ENCODE results near the gene RMC1. TPM values are rescaled to one million over a fixed set of nuclear protein-coding genes. Genes with fewer than 3 reads are reported as not detected.

Gene RMC1
- polyA plus RNA-seq (2013, experiment 1 of 2): 15.7 TPM
- 16.1 TPM for polyA plus RNA-seq (2013, experiment 2 of 2)

DNA sequence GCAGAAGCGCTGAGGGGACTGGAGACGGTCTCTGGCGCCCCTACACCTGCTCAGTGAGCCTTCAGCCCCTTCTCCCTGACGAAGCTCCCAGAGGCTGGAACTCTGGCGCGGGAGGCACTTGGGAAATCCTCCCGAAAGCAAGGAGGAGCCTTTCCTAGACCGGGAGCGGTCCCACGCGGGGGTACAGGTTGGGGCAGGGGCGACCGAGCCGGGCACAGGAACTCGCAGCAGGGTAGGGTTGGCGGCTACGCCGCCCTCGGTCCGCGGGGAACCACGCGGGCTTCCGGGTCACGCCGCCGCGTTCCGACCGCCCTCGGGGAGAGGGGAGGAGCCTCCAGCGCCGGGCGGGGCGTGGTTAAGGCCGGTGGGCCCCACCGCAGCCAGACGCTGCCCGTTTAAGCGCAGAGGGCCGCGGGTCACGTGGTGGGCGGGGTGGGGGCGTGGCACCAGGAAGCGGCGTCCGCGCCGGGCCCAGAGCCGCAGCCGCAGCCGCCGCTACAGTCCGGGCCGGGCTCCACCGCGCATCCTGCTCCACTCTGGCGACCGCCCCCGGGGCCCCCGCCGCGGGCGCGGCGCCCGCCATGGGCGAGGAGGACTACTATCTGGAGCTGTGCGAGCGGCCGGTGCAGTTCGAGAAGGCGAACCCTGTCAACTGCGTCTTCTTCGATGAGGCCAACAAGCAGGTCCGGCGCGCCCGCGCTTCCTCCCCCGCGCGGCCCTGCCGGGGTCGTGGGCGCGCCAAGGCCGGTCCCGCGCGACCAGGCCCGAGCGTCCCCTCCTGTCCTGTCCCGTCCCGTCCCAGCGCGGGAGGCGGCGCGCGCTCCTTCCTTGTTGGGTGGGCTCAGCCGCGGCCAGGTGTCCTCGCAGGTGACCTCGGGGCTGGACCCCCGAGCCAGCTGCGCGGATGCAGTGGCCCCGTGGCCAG is at the start of gene RMC1:
Gene RMC1 (plus strand): TSS at position 474 of the 925 bp plus-strand sequence. CDS start 108 bp downstream, at position 582.
- H2BK5ac ChIP-seq (ENCODE audit: low read length): peak within 1 kb of the TSS; percentile 63
- no peak within 1 kb of the TSS for H2BK15ac ChIP-seq (replicated peaks; ENCODE audit: low read depth)
- no CpG with 5 or more reads among the region's 110 CpGs for WGBS (ENCODE audit: extremely low coverage, insufficient coverage, low lambda C conversion rate)
- H3K23ac ChIP-seq (ENCODE audit: low read length): peak within 1 kb of the TSS; percentile 80
- no peak within 1 kb of the TSS for H4K8ac ChIP-seq (ENCODE audit: low read depth, low read length)
- no peaks in the 10 kb centered on the region for H3K4me1 ChIP-seq (ENCODE audit: control insufficient read depth, low read depth, low read length)
- H3K4me2 ChIP-seq (ENCODE audit: low read length): peak within 1 kb of the TSS; percentile 93
- peak within 1 kb of the TSS; percentile 73 for H3K27ac ChIP-seq (ENCODE audit: low read depth, low read length)
- peak within 1 kb of the TSS; percentile 84 for H3K9ac ChIP-seq (ENCODE audit: low read length)
- H2AK5ac ChIP-seq (ENCODE audit: low read length): no peak within 1 kb of the TSS
- peak within 1 kb of the TSS; percentile 97 for H3K56ac ChIP-seq (ENCODE audit: low read length)
- no peaks in the 10 kb centered on the region for H3K36me3 ChIP-seq (ENCODE audit: control insufficient read depth, insufficient read depth, low read length)
- no peak within 1 kb of the TSS for H3K4ac ChIP-seq (ENCODE audit: low read depth, low read length)
- H3K27me3 ChIP-seq (ENCODE audit: insufficient read depth, low read length, poor library complexity): peaks cover 3% of the 10 kb centered on the region
- peaks cover 1% of the 10 kb centered on the region for H3K79me1 ChIP-seq (ENCODE audit: low read length)
- H4K5ac ChIP-seq (ENCODE audit: low read length): no peak within 1 kb of the TSS
- peak within 1 kb of the TSS; percentile 84 for H3K4me3 ChIP-seq (ENCODE audit: low read length)
- no peaks in the 10 kb centered on the region for H3K79me2 ChIP-seq (ENCODE audit: control insufficient read depth, insufficient read depth, low read length)
- peak within 1 kb of the TSS; percentile 11 for H2BK120ac ChIP-seq (ENCODE audit: low read depth, low read length)
- DNase-seq: peak; percentile 95
- H3K18ac ChIP-seq (ENCODE audit: low read length): peak within 1 kb of the TSS; percentile 90

DNA sequence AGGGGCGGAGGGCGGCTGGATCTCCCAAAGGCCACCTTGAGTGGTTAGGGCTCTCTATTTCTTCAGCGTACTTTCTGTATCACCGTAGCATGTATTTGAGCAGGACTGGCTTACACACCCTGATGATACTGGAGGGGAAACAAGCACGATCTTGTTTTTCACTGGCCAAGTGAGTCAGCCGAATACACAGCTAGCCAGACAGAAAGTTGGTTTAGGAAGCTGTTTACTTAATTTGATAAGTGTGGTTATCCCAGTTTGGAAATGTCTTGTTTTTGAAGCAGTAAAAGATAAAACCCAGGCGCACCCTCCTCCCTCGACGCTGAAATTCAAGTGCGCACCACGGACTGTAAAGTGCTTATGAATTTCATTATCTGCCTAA is 49.6 kb upstream of the RMC1 start:
- H3K36me3 ChIP-seq (ENCODE audit: control insufficient read depth, insufficient read depth, low read length): no peaks in the 10 kb centered on the region
- no peak overlapping the region for H4K8ac ChIP-seq (ENCODE audit: low read depth, low read length)
- no peak overlapping the region for H3K23ac ChIP-seq (ENCODE audit: low read length)
- H2BK15ac ChIP-seq (replicated peaks; ENCODE audit: low read depth): no peak overlapping the region
- no peaks in the 10 kb centered on the region for H3K27me3 ChIP-seq (ENCODE audit: insufficient read depth, low read length, poor library complexity)
- H3K79me1 ChIP-seq (ENCODE audit: low read length): peaks cover 14% of the 10 kb centered on the region
- H3K18ac ChIP-seq (ENCODE audit: low read length): no peak overlapping the region
- H2AK5ac ChIP-seq (ENCODE audit: low read length): no peak overlapping the region
- WGBS (ENCODE audit: extremely low coverage, insufficient coverage, low lambda C conversion rate): no CpG with 5 or more reads among the region's 11 CpGs
- no peak overlapping the region for H3K4ac ChIP-seq (ENCODE audit: low read depth, low read length)
- H2BK5ac ChIP-seq (ENCODE audit: low read length): no peak overlapping the region
- no peak overlapping the region for H3K27ac ChIP-seq (ENCODE audit: low read depth, low read length)
- DNase-seq: peak; percentile 25
- peak overlapping the region; percentile 94 for H3K4me2 ChIP-seq (ENCODE audit: low read length)
- H3K4me1 ChIP-seq (ENCODE audit: control insufficient read depth, low read depth, low read length): no peaks in the 10 kb centered on the region
- peak overlapping the region; percentile 99 for H3K56ac ChIP-seq (ENCODE audit: low read length)
- H3K79me2 ChIP-seq (ENCODE audit: control insufficient read depth, insufficient read depth, low read length): peaks cover 18% of the 10 kb centered on the region
- H2BK120ac ChIP-seq (ENCODE audit: low read depth, low read length): no peak overlapping the region
- peak overlapping the region; percentile 100 for H3K4me3 ChIP-seq (ENCODE audit: low read length)
- no peak overlapping the region for H4K5ac ChIP-seq (ENCODE audit: low read length)
- peak overlapping the region; percentile 95 for H3K9ac ChIP-seq (ENCODE audit: low read length)

DNA sequence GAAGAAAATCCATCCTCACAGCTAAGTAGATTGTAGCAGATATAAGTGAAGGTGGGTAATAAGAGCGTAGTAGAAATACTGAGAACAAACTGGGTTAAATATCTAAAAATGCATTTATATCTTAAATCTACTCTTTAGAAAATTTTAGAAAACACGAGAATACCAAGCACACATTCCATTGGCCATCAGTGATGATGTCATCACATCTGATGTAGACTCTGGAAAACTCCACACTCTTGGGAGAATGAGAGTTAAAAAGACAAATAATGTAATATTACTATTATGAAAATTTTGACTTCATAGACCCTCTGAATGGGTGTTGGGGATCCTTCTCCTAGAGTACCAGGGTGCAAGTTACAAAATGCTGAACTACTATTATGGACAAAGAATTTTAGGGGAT is 46.5 kb upstream of the RMC1 start:
- no peak overlapping the region for H3K4me2 ChIP-seq (ENCODE audit: low read length)
- H4K8ac ChIP-seq (ENCODE audit: low read depth, low read length): no peak overlapping the region
- H2BK120ac ChIP-seq (ENCODE audit: low read depth, low read length): no peak overlapping the region
- no peak overlapping the region for H3K23ac ChIP-seq (ENCODE audit: low read length)
- DNase-seq: no peak
- no peak overlapping the region for H3K4me3 ChIP-seq (ENCODE audit: low read length)
- no peaks in the 10 kb centered on the region for H3K36me3 ChIP-seq (ENCODE audit: control insufficient read depth, insufficient read depth, low read length)
- no peak overlapping the region for H3K27ac ChIP-seq (ENCODE audit: low read depth, low read length)
- no peak overlapping the region for H3K9ac ChIP-seq (ENCODE audit: low read length)
- H4K5ac ChIP-seq (ENCODE audit: low read length): no peak overlapping the region
- H2AK5ac ChIP-seq (ENCODE audit: low read length): no peak overlapping the region
- no peak overlapping the region for H2BK15ac ChIP-seq (replicated peaks; ENCODE audit: low read depth)
- no peak overlapping the region for H3K56ac ChIP-seq (ENCODE audit: low read length)
- H2BK5ac ChIP-seq (ENCODE audit: low read length): no peak overlapping the region
- H3K4ac ChIP-seq (ENCODE audit: low read depth, low read length): no peak overlapping the region
- H3K4me1 ChIP-seq (ENCODE audit: control insufficient read depth, low read depth, low read length): no peaks in the 10 kb centered on the region
- peaks cover 21% of the 10 kb centered on the region for H3K79me1 ChIP-seq (ENCODE audit: low read length)
- H3K27me3 ChIP-seq (ENCODE audit: insufficient read depth, low read length, poor library complexity): no peaks in the 10 kb centered on the region
- peaks cover 27% of the 10 kb centered on the region for H3K79me2 ChIP-seq (ENCODE audit: control insufficient read depth, insufficient read depth, low read length)
- WGBS (ENCODE audit: extremely low coverage, insufficient coverage, low lambda C conversion rate): no CpG with 5 or more reads among the region's 2 CpGs
- H3K18ac ChIP-seq (ENCODE audit: low read length): no peak overlapping the region

DNA sequence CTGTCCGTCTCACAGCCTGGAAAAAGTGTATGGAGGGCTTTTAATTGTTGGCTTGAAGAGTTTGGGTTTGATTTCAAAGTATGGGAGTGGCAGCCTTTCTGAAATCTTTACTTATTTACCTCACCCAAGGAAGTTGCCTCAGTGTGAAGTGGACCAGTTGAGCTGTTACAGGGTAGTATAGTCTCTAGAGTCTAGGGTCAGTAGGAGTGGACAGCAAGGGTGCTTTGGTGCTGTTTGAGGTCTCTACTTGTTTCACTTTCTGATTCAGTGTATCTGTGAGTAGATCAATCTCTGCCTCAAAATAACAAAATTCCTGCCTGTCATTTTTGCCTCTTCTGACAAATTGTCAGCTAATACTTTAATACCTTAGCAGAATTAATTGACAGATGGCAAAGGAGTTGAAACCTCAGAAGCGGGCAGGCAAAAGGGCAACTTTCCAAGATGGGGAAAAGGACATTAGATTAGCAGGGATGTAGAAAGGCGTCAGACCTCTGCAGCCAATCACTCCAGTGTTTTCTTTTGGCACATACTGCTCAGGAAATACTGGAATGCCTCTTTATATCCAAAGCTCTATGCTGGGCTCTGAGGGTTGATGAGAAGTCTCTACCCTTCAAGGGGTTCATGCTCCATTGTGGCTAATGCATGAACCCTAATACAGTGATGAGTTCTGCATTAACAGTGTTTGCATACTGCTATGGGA is 44.3 kb upstream of the RMC1 start:
- Histone ChIP-seq H4K8ac (ENCODE audit: low read depth, low read length) (no peak overlapping the region), H3K36me3 (ENCODE audit: control insufficient read depth, insufficient read depth, low read length) (peaks cover 5% of the 10 kb centered on the region), H3K4me1 (ENCODE audit: control insufficient read depth, low read depth, low read length) (no peaks in the 10 kb centered on the region), H3K9ac (ENCODE audit: low read length) (no peak overlapping the region), H3K79me2 (ENCODE audit: control insufficient read depth, insufficient read depth, low read length) (peaks cover 19% of the 10 kb centered on the region), H3K18ac (ENCODE audit: low read length) (no peak overlapping the region), H4K5ac (ENCODE audit: low read length) (no peak overlapping the region), H3K23ac (ENCODE audit: low read length) (no peak overlapping the region), H2BK5ac (ENCODE audit: low read length) (no peak overlapping the region), H2BK15ac (replicated peaks; ENCODE audit: low read depth) (no peak overlapping the region), H3K27me3 (ENCODE audit: insufficient read depth, low read length, poor library complexity) (no peaks in the 10 kb centered on the region), H3K4me3 (ENCODE audit: low read length) (no peak overlapping the region), H3K79me1 (ENCODE audit: low read length) (peaks cover 13% of the 10 kb centered on the region), H3K56ac (ENCODE audit: low read length) (no peak overlapping the region), H3K4me2 (ENCODE audit: low read length) (no peak overlapping the region), H2BK120ac (ENCODE audit: low read depth, low read length) (no peak overlapping the region), H3K4ac (ENCODE audit: low read depth, low read length) (no peak overlapping the region), H3K27ac (ENCODE audit: low read depth, low read length) (no peak overlapping the region), H2AK5ac (ENCODE audit: low read length) (no peak overlapping the region)
- no peak for DNase-seq
- no CpG with 5 or more reads among the region's 3 CpGs for WGBS (ENCODE audit: extremely low coverage, insufficient coverage, low lambda C conversion rate)

DNA sequence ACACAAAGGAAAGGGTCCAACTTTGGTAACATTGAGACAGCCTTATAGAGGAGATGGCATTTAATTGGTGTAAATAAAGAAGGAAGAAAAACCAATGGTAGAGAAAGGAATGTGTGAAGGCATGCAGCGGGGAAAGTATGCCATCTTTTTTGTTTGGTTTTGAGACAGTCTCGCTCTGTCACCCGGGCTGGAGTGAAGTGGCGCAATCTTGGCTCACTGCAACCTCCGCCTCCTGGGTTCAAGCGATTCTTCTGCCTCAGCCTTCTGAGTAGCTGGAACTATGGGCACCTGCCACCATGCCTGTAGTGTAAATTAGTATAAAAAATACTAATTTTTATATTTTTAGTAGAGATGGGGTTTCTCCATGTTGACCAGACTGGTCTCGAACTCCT is 43.8 kb upstream of the RMC1 start:
- Histone ChIP-seq H2BK15ac (replicated peaks; ENCODE audit: low read depth) (no peak overlapping the region), H3K27ac (ENCODE audit: low read depth, low read length) (no peak overlapping the region), H3K36me3 (ENCODE audit: control insufficient read depth, insufficient read depth, low read length) (peaks cover 5% of the 10 kb centered on the region), H3K79me1 (ENCODE audit: low read length) (peaks cover 11% of the 10 kb centered on the region), H3K4me3 (ENCODE audit: low read length) (no peak overlapping the region), H3K18ac (ENCODE audit: low read length) (no peak overlapping the region), H2BK120ac (ENCODE audit: low read depth, low read length) (no peak overlapping the region), H3K9ac (ENCODE audit: low read length) (no peak overlapping the region), H2BK5ac (ENCODE audit: low read length) (no peak overlapping the region), H3K56ac (ENCODE audit: low read length) (no peak overlapping the region), H2AK5ac (ENCODE audit: low read length) (no peak overlapping the region), H4K8ac (ENCODE audit: low read depth, low read length) (no peak overlapping the region), H4K5ac (ENCODE audit: low read length) (no peak overlapping the region), H3K4me1 (ENCODE audit: control insufficient read depth, low read depth, low read length) (no peaks in the 10 kb centered on the region), H3K4me2 (ENCODE audit: low read length) (no peak overlapping the region), H3K23ac (ENCODE audit: low read length) (no peak overlapping the region), H3K27me3 (ENCODE audit: insufficient read depth, low read length, poor library complexity) (no peaks in the 10 kb centered on the region), H3K4ac (ENCODE audit: low read depth, low read length) (no peak overlapping the region), H3K79me2 (ENCODE audit: control insufficient read depth, insufficient read depth, low read length) (peaks cover 15% of the 10 kb centered on the region)
- no CpG with 5 or more reads among the region's 7 CpGs for WGBS (ENCODE audit: extremely low coverage, insufficient coverage, low lambda C conversion rate)
- DNase-seq: no peak

Data from mesendoderm (in vitro differentiated cells).